ENCODE data around the gene TMEM52.
A peak's percentile ranks its signal among the peaks of the same experiment; 100 is the strongest.

TMEM52 gene

GRCh38 chr1:1889090-1889750, 29.9 kb downstream of the TMEM52 start:
- TF ChIP-seq CTCF (conservative IDR thresholded peaks at IDR 0.05), result no peak
- peak overlapping the region; percentile 98 for H3K27ac ChIP-seq

- H3K27ac ChIP-seq, result peak overlapping the region; percentile 40
Measured at GRCh38 chr1:1883890-1884289, 35.2 kb downstream of the TMEM52 start.

DNA sequence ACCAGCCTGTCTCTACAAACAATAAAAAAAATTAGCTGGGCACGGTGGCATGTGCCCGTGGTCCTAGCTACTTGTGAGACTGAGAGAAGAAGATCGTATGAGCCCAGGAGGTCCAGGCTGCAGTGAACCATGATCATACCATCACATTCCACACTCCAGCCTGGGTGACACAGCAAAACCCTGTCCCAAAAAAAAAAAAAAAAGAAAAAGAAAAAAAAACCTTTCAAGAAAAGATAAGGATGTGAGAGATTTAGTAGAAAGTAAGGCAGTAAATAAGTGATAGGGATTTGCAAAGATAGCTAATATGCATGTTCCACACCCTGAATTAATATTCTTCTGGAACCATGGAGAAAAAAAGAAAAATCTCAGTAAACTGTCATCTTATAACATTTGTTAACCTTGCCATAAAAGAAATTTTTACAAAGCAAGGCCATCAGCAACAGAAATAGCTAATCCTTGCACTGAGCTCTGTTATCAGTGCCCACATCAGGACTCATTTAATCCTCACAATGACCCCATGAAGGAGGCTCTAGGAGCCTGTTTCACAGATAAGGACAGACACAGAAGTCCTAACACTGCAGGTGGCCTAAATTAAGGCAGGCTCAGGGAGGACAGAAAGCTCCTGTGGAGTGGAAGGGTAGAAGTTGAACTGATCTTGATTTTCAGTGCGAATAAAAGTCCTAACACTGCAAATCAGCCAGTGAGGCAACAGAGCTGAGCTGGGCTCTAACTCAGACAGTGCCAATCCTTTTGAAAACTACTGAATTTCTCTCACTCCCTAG, 35.8 kb downstream of the TMEM52 start:
- no peak for TF ChIP-seq CTCF (conservative IDR thresholded peaks at IDR 0.05)
- peak overlapping the region; percentile 40 for H3K27ac ChIP-seq

GRCh38 chr1:1881727-1882126, 37.4 kb downstream of the TMEM52 start:
- peak overlapping the region; percentile 40 for H3K27ac ChIP-seq
- TF ChIP-seq CTCF (conservative IDR thresholded peaks at IDR 0.05), result no peak

DNA sequence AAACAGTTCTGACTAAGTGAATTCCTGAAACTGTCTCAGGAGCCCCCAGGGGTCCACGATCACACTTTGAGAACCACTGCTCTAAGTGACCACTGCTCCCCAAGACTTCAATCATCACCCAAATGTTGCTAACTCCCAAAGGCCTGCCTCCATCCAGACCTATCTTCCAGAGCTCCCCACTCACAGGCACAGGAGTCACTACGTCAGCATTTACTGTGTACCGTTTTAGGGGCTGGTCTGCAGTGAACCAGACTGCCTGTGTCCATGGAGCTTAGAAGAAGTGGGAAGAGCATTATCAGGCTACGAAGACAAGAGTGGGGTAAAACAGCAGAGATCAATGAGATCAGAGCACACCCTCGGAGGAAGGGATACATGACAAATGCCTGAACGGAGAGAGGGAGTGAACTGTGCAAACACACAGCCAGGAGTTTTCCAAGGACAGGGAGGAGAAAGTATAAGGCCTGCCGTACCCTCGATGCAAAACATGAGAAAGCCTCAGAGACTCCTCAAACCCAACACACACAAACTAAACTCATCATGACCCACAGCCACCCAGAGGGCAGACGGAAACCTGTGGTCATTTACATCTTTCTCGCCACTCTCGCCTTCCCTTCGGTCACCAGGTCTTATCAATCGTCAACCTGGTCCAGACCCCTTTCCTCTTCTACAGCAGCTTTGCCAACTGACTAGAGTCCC, 38.3 kb downstream of the TMEM52 start:
- no peak overlapping the region for H3K27ac ChIP-seq

GRCh38 chr1:1879942-1880341, 39.1 kb downstream of the TMEM52 start:
- no peak overlapping the region for H3K27ac ChIP-seq
- no peak for TF ChIP-seq CTCF (conservative IDR thresholded peaks at IDR 0.05)

More for the DNA sequence above, 38.3 kb downstream of the TMEM52 start:
- TF ChIP-seq CTCF (conservative IDR thresholded peaks at IDR 0.05), result no peak

- no peak overlapping the region for H3K27ac ChIP-seq
- no peak for TF ChIP-seq CTCF (conservative IDR thresholded peaks at IDR 0.05)
Measured at GRCh38 chr1:1877865-1878436, 41.1 kb downstream of the TMEM52 start.
